Natural killer cell treated with Interleukin-12 subunit alpha and Interleukin-12 subunit beta and Interleukin-15 and Interleukin-18, amount 100 ng/mL, for 72 hours (primary cell): ENCODE results near the gene OPA3. TPM values are rescaled to one million over a fixed set of nuclear protein-coding genes. Genes with fewer than 3 reads are reported as not detected.

Source experiments
- total RNA-seq, 2 donors: library from RNA; stranded (reverse); gene quantifications; one replicate each; pipeline ENCODE4 v1.2.3, GENCODE V29; 2022

OPA3 gene
- total RNA-seq, 2 donors from 2014 or later, result 17.0 to 17.5 TPM

Other genes starting within 250 kb of the OPA3 start
- gene KLC3, start 244.1 kb downstream of the OPA3 start, total RNA-seq, result not detected
- gene ERCC2, start 214.2 kb downstream of the OPA3 start, total RNA-seq, result 10 to 100 TPM; 18.1 to 44.0 TPM
- gene PPP1R13L, start 179.7 kb downstream of the OPA3 start, total RNA-seq, result 10 to 100 TPM; 12.2 to 14.1 TPM
- 10 to 100 TPM; 11.0 to 25.4 TPM for gene POLR1G, start 178.2 kb downstream of the OPA3 start, total RNA-seq
- gene ERCC1, start 160.9 kb downstream of the OPA3 start, total RNA-seq, result 10 to 100 TPM; 65.0 to 67.8 TPM
- 10 to 100 TPM; 16.3 to 18.0 TPM for gene FOSB, start 116.8 kb downstream of the OPA3 start, total RNA-seq
- 1 to 10 TPM; 5.9 to 7.8 TPM for gene RTN2, start 87.8 kb downstream of the OPA3 start, total RNA-seq
- 1 to 10 TPM; 3.2 to 3.6 TPM for gene PPM1N, start 86.4 kb downstream of the OPA3 start, total RNA-seq
- gene VASP, start 77.3 kb downstream of the OPA3 start, total RNA-seq, result 100 to 1,000 TPM; 447 to 589 TPM
- under 1 TPM in 1 of 2 donors, not detected in 1; 0.24 TPM for gene GPR4, start 17.4 kb upstream of the OPA3 start, total RNA-seq
- 100 to 1,000 TPM; 232 to 255 TPM for gene EML2, start 54.6 kb upstream of the OPA3 start, total RNA-seq
- gene GIPR, start 83.4 kb upstream of the OPA3 start, total RNA-seq, result 10 to 100 TPM; 29.0 to 74.0 TPM
- gene SNRPD2, start 107.2 kb upstream of the OPA3 start, total RNA-seq, result 100 to 1,000 TPM; 389 to 427 TPM
- gene QPCTL, start 107.9 kb upstream of the OPA3 start, total RNA-seq, result 10 to 100 TPM in 1 of 2 donors, 1 to 10 TPM in 1; 8.4 to 22.7 TPM
- gene FBXO46, start 146.1 kb upstream of the OPA3 start, total RNA-seq, result 10 to 100 TPM; 36.9 to 53.8 TPM
- gene MEIOSIN, start 148.6 kb upstream of the OPA3 start, total RNA-seq, result not detected
- 1 to 10 TPM; 3.0 to 3.6 TPM for gene SIX5, start 184.4 kb upstream of the OPA3 start, total RNA-seq
- 10 to 100 TPM; 40.8 to 51.1 TPM for gene DMPK, start 197.7 kb upstream of the OPA3 start, total RNA-seq
- 10 to 100 TPM; 51.3 to 76.6 TPM for gene DMWD, start 208.0 kb upstream of the OPA3 start, total RNA-seq
- gene RSPH6A, start 230.5 kb upstream of the OPA3 start, total RNA-seq, result under 1 TPM; 0.38 to 0.98 TPM